ENCODE measurements around the gene DDA1. TPM values are rescaled to one million over a fixed set of nuclear protein-coding genes. Genes with fewer than 3 reads are reported as not detected.
A peak's percentile ranks its signal among the peaks of the same experiment; 100 is the strongest.

DDA1 gene
- total and polyA plus RNA-seq, 2 of the 13 experiments (the other 11 are each of a cell fraction or from before 2014, with no cell fraction given) = 24.5 to 26.0 TPM

DNA sequence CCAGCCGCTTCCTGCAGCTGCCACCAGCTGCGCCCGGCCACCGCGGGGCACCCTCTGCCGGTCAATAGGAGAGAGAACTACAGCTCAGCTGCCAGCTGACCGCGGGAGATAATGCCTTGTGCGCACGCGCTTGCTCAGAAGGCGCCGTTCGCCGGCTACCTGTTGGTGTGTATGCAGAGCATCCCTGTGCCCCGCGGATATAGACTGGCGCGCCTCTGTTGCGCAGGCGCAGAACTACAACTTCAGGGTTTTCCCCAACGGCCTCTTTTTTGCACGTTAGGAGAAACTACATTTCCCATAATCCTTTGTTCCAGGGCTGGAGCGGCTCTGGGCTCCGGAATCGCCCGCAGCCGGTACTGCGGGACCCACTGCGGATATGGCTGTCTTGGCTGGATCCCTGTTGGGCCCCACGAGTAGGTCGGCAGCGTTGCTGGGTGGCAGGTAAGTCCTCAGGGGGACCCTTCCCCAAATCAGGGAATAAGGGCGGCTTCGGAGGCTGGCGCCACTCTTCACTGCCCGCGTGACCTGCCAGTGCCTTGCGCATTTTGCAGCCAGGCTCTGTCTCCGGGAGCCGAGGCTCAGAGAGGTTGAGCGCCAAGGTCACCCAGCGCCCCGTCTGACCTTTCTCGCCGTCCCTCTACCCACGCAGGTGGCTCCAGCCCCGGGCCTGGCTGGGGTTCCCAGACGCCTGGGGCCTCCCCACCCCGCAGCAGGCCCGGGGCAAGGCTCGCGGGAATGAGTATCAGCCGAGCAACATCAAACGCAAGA is 3.7 kb upstream of the DDA1 start, which contains the start of gene MRPL34 (continued):
- peak; percentile 73; the same call in 1 of the 2 replicates for TF ChIP-seq ZNF367 (CRISPR knock-in tag; IDR thresholded peaks at IDR 0.05; ENCODE audit: borderline replicate concordance)
- TF ChIP-seq MYC (CRISPR knock-in tag; IDR thresholded peaks at IDR 0.05; ENCODE audit: borderline replicate concordance) = no peak; the same call in none of the 2 replicates
- TF ChIP-seq ZMYM3 (CRISPR knock-in tag; IDR thresholded peaks at IDR 0.05) = 0 out of 2 replicates have a peak, but pooled peaks have one; percentile 40
- TF ChIP-seq RBM22 (optimal IDR thresholded peaks at IDR 0.05; ENCODE audit: low read length) = no peak
- TF ChIP-seq, protein P1, sequence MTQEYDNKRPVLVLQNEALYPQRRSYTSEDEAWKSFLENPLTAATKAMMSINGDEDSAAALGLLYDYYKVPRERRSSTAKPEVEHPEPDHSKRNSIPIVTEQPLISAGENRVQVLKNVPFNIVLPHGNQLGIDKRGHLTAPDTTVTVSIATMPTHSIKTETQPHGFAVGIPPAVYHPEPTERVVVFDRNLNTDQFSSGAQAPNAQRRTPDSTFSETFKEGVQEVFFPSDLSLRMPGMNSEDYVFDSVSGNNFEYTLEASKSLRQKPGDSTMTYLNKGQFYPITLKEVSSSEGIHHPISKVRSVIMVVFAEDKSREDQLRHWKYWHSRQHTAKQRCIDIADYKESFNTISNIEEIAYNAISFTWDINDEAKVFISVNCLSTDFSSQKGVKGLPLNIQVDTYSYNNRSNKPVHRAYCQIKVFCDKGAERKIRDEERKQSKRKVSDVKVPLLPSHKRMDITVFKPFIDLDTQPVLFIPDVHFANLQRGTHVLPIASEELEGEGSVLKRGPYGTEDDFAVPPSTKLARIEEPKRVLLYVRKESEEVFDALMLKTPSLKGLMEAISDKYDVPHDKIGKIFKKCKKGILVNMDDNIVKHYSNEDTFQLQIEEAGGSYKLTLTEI (CRISPR knock-in tag; conservative IDR thresholded peaks at IDR 0.05) = no peak
- TF ChIP-seq ZNF160 (CRISPR knock-in tag; IDR thresholded peaks at IDR 0.05) = peak; percentile 2; the same call in 1 of the 2 replicates
- TF ChIP-seq, protein P2, sequence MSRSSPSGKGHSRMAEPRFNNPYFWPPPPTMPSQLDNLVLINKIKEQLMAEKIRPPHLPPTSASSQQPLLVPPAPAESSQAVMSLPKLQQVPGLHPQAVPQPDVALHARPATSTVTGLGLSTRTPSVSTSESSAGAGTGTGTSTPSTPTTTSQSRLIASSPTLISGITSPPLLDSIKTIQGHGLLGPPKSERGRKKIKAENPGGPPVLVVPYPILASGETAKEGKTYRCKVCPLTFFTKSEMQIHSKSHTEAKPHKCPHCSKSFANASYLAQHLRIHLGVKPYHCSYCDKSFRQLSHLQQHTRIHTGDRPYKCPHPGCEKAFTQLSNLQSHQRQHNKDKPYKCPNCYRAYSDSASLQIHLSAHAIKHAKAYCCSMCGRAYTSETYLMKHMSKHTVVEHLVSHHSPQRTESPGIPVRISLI (CRISPR knock-in tag; IDR thresholded peaks at IDR 0.05; ENCODE audit: borderline replicate concordance) = no peak
- no peak for TF ChIP-seq REXO4 (CRISPR knock-in tag; IDR thresholded peaks at IDR 0.05; ENCODE audit: borderline replicate concordance)
- TF ChIP-seq U2AF1 (optimal IDR thresholded peaks at IDR 0.05; ENCODE audit: low read depth, low read length) = peak; percentile 47
- no peak; the same call in 1 of the 2 replicates for TF ChIP-seq SMAD3 (CRISPR knock-in tag; IDR thresholded peaks at IDR 0.05)
- TF ChIP-seq ATF1 (CRISPR knock-in tag; IDR thresholded peaks at IDR 0.05) = 0 out of 2 replicates have a peak, but pooled peaks have one; percentile 18
- no peak for TF ChIP-seq ZNF333 (CRISPR knock-in tag; IDR thresholded peaks at IDR 0.05; ENCODE audit: borderline replicate concordance)
- peak; percentile 57; the same call in 1 of the 2 replicates for TF ChIP-seq ZNF775 (CRISPR knock-in tag; IDR thresholded peaks at IDR 0.05; ENCODE audit: borderline replicate concordance)
- TF ChIP-seq MIXL1 (CRISPR knock-in tag; IDR thresholded peaks at IDR 0.05) = no peak
- no peak for TF ChIP-seq SRSF1 (optimal IDR thresholded peaks at IDR 0.05; ENCODE audit: low read depth, low read length)
- TF ChIP-seq ZSCAN12 (CRISPR knock-in tag; IDR thresholded peaks at IDR 0.05) = no peak
- no peak for TF ChIP-seq ZFP41 (CRISPR knock-in tag; IDR thresholded peaks at IDR 0.05; ENCODE audit: borderline replicate concordance)
- no peak for TF ChIP-seq ZNF30 (CRISPR knock-in tag; IDR thresholded peaks at IDR 0.05)
- no peak for TF ChIP-seq ZBTB3 (CRISPR knock-in tag; IDR thresholded peaks at IDR 0.05; ENCODE audit: borderline replicate concordance, low read depth)
- no peak for TF ChIP-seq SOX13 (IDR thresholded peaks at IDR 0.05)
- 0 out of 4 replicates have a peak, but pooled peaks of 1 of the 2 experiments have one; percentile 54 for TF ChIP-seq SOX13 (CRISPR knock-in tag; conservative IDR thresholded peaks at IDR 0.05 in 1 of 2, IDR thresholded peaks at IDR 0.05 in 1 of 2)
- TF ChIP-seq, protein P3, sequence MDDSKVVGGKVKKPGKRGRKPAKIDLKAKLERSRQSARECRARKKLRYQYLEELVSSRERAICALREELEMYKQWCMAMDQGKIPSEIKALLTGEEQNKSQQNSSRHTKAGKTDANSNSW (CRISPR knock-in tag; IDR thresholded peaks at IDR 0.05; ENCODE audit: borderline replicate concordance) = no peak
- TF ChIP-seq GMEB1 (CRISPR knock-in tag; IDR thresholded peaks at IDR 0.05; ENCODE audit: borderline replicate concordance) = peak; percentile 59; the same call in 1 of the 2 replicates
- TF ChIP-seq ERF (CRISPR knock-in tag; IDR thresholded peaks at IDR 0.05) = peak; percentile 76; the same call in 1 of the 2 replicates
- TF ChIP-seq SNRNP70 (IDR thresholded peaks at IDR 0.05; ENCODE audit: low read depth, low read length) = no peak
- TF ChIP-seq HOXA5 (CRISPR knock-in tag; IDR thresholded peaks at IDR 0.05) = peak; percentile 33; the same call in 1 of the 2 replicates
